HUDEP-2 (cell line): ENCODE measurements around the gene SDHD.
"Not testable (repeated sequence)": the region's sequence is repeated elsewhere in the genome, so short reads cannot be mapped to it uniquely, and the experiment has no call there.

Experiments
- DNase-seq, 76 experiments: peaks; one replicate each; lab custom pipeline; 2025; ENCODE audit not compliant: unreplicated experiment in 76 of 76; lab: John Stamatoyannopoulos, UW

Gene SDHD

GRCh38 chr11:112086422-112087191, at the start of gene SDHD, which contains the start of gene TIMM8B:
Gene SDHD (plus strand): TSS chr11:112086873. CDS start chr11:112086908, 35 bp downstream.
Gene TIMM8B (minus strand): TSS chr11:112086756. CDS start chr11:112086723, 33 bp downstream.
- peak in 75 of 76 experiments; percentile 29 to 95 (median 90) for DNase-seq

- peak in 2 of 76 experiments; percentile 7 to 12 for DNase-seq
Observed at GRCh38 chr11:112037527-112037926, 49.1 kb upstream of the SDHD start.

GRCh38 chr11:112042161-112042960, 44.3 kb upstream of the SDHD start:
- peak in 3 of 76 experiments; percentile 8 to 16 (median 13) for DNase-seq

- DNase-seq: no peak
Observed at GRCh38 chr11:112042961-112043304, 43.7 kb upstream of the SDHD start.

- DNase-seq: no peak
Observed at GRCh38 chr11:112044961-112045360, 41.7 kb upstream of the SDHD start.

- DNase-seq: not testable (repeated sequence)
Observed at GRCh38 chr11:112046647-112047046, 40.0 kb upstream of the SDHD start.

GRCh38 chr11:112048256-112048655, 38.4 kb upstream of the SDHD start:
- not testable (repeated sequence) for DNase-seq

GRCh38 chr11:112049777-112050176, 36.9 kb upstream of the SDHD start:
- DNase-seq: no peak

GRCh38 chr11:112050721-112051120, 36.0 kb upstream of the SDHD start:
- no peak for DNase-seq

GRCh38 chr11:112051768-112052167, 34.9 kb upstream of the SDHD start:
- DNase-seq: no peak

GRCh38 chr11:112057170-112057569, 29.5 kb upstream of the SDHD start:
- peak in 3 of 76 experiments; percentile 2 to 5 (median 4) for DNase-seq

GRCh38 chr11:112058103-112058502, 28.6 kb upstream of the SDHD start:
- no peak for DNase-seq

- no peak for DNase-seq
Observed at GRCh38 chr11:112062923-112063322, 23.8 kb upstream of the SDHD start.

GRCh38 chr11:112073941-112074811, 12.5 kb upstream of the SDHD start, which contains the start of the genes NKAPD1 and PIH1D2:
Gene NKAPD1 (plus strand): TSS chr11:112074299. CDS start chr11:112075575, 1,276 bp downstream.
Gene PIH1D2 (minus strand): TSS chr11:112074017. CDS start chr11:112073174, 843 bp downstream.
- DNase-seq: peak; percentile 7 to 89 (median 68)

- no peak for DNase-seq
Observed at GRCh38 chr11:112082729-112083128, 3.9 kb upstream of the SDHD start.

- peak in 30 of 76 experiments; percentile 1 to 78 (median 24) for DNase-seq
Observed at GRCh38 chr11:112085822-112086421, 751 bp upstream of the SDHD start.

- DNase-seq: peak in 1 of 76 experiments; percentile 5
Observed at GRCh38 chr11:112087212-112087611, 539 bp downstream of the SDHD start.

- DNase-seq: not testable (repeated sequence)
Observed at GRCh38 chr11:112095302-112095701, 8.6 kb downstream of the SDHD start.

- no peak for DNase-seq
Observed at GRCh38 chr11:112096194-112096593, 9.5 kb downstream of the SDHD start.
